ENCODE data around the gene SARS2. TPM values are rescaled to one million over a fixed set of nuclear protein-coding genes. Genes with fewer than 3 reads are reported as not detected.

Gene SARS2
- total RNA-seq, 1 donor from 2014 or later: 1.4 TPM

GRCh38 chr19:38904581-38905539 lies 25.7 kb downstream of the SARS2 start:
- H3K4me3 ChIP-seq: no peak overlapping the region
- H3K9me3 ChIP-seq: no peaks in the 10 kb centered on the region
- H3K27me3 ChIP-seq: no peaks in the 10 kb centered on the region
- peaks cover 28 to 36% of the 10 kb centered on the region in 2 donors for H3K36me3 ChIP-seq
- TF ChIP-seq CTCF (IDR thresholded peaks at IDR 0.05): no peak
- intact Hi-C loops (cut with DNase I): loop anchor here (5.0 kb wide), 1 partner anchor 503 kb away; the partner anchor contains the start of gene FAM98C
- H3K27ac ChIP-seq: no peak overlapping the region
- no peak for DNase-seq (ENCODE audit: low spot score in 2 of 2)
- H3K4me1 ChIP-seq: peaks cover 0 to 12% of the 10 kb centered on the region in 2 donors

- no peak for TF ChIP-seq CTCF (IDR thresholded peaks at IDR 0.05)
- peaks cover 12 to 18% of the 10 kb centered on the region in 2 donors for H3K36me3 ChIP-seq
- H3K27ac ChIP-seq: no peak overlapping the region
- intact Hi-C loops (cut with DNase I): loop anchor here (5.0 kb wide), 1 partner anchor 499 kb away; the partner anchor contains the start of gene FAM98C
- no peaks in the 10 kb centered on the region for H3K27me3 ChIP-seq
- DNase-seq (ENCODE audit: low spot score in 2 of 2): no peak
- H3K4me3 ChIP-seq: no peak overlapping the region
- H3K4me1 ChIP-seq: peaks cover 6 to 20% of the 10 kb centered on the region in 2 donors
- no peaks in the 10 kb centered on the region for H3K9me3 ChIP-seq
These were observed 28.9 kb downstream of the SARS2 start for GRCh38 chr19:38901683-38902082.

- peaks cover 6 to 20% of the 10 kb centered on the region in 2 donors for H3K4me1 ChIP-seq
- no peak for TF ChIP-seq CTCF (IDR thresholded peaks at IDR 0.05)
- intact Hi-C loops (cut with DNase I): loop anchor here (5.0 kb wide), 1 partner anchor 498 kb away; the partner anchor contains the start of gene FAM98C
- peak overlapping the region; percentile 89 to 94 for H3K4me3 ChIP-seq
- no peak for DNase-seq (ENCODE audit: low spot score in 2 of 2)
- peaks cover 9 to 16% of the 10 kb centered on the region in 2 donors for H3K36me3 ChIP-seq
- no peaks in the 10 kb centered on the region for H3K27me3 ChIP-seq
- H3K27ac ChIP-seq: peak overlapping the region in 1 of 2 donors; percentile 94
- no peaks in the 10 kb centered on the region for H3K9me3 ChIP-seq
These were observed 29.8 kb downstream of the SARS2 start for GRCh38 chr19:38900743-38901190.

- TF ChIP-seq CTCF (IDR thresholded peaks at IDR 0.05): no peak
- H3K4me3 ChIP-seq: peak overlapping the region; percentile 89 to 94
- peaks cover 6 to 20% of the 10 kb centered on the region in 2 donors for H3K4me1 ChIP-seq
- H3K27me3 ChIP-seq: no peaks in the 10 kb centered on the region
- H3K36me3 ChIP-seq: peaks cover 4 to 10% of the 10 kb centered on the region in 2 donors
- H3K9me3 ChIP-seq: no peaks in the 10 kb centered on the region
- intact Hi-C loops (cut with DNase I): loop anchor here (5.0 kb wide), 1 partner anchor 498 kb away; the partner anchor contains the start of gene FAM98C
- peak overlapping the region; percentile 94 for H3K27ac ChIP-seq
- no peak for DNase-seq (ENCODE audit: low spot score in 2 of 2)
These were observed 30.3 kb downstream of the SARS2 start for GRCh38 chr19:38900202-38900629.

GRCh38 chr19:38899447-38900201 lies 30.9 kb downstream of the SARS2 start, which contains the start of the genes NFKBIB and SIRT2:
Gene NFKBIB (plus strand): TSS chr19:38899969. CDS start chr19:38900033, 64 bp downstream.
Gene SIRT2 (minus strand): TSS chr19:38899618. CDS start chr19:38899521, 97 bp downstream.
- Histone ChIP-seq H3K27me3 (no peaks in the 10 kb centered on the region), H3K4me1 (peaks cover 6 to 20% of the 10 kb centered on the region in 2 donors), H3K36me3 (peaks cover 0 to 4% of the 10 kb centered on the region in 2 donors), H3K4me3 (peak within 1 kb of the TSS; percentile 89 to 94), H3K27ac (peak within 1 kb of the TSS; percentile 94), H3K9me3 (no peaks in the 10 kb centered on the region)
- no peak for TF ChIP-seq CTCF (IDR thresholded peaks at IDR 0.05)
- intact Hi-C loops (cut with DNase I): loop anchor here (1.0 to 10.0 kb wide), 7 partner anchors 29 to 497 kb away; partner anchors contain the start of genes ECH1, EIF3K, FAM98C and MRPS12
- DNase-seq (ENCODE audit: low spot score in 2 of 2): peak; percentile 100
